RWPE2 (cell line): ENCODE measurements around the gene MINDY4.

Source experiments
- ATAC-seq: fragments of 200-7000 bp; cut with Tn5 transposase; 3 replicates; pipeline ENCODE4 v1.9.1; 2021; ENCODE audit warnings: low read depth
- DNase-seq: peaks from one replicate; pipeline ENCODE4 v3.0.0-alpha.2; 2020; ENCODE audit warnings: low spot score
- H3K27ac ChIP-seq: fragments of 450-650 bp; 2 replicates; pipeline ENCODE4 v1.5.1; 2017; ENCODE audit warnings: mild to moderate bottlenecking; ENCODE audit not compliant: poor library complexity, severe bottlenecking
- H3K27me3 ChIP-seq: fragments of 250-450 bp; sonication (Bioruptor Pico); 2 replicates; pipeline ENCODE4 v1.5.1; 2021; ENCODE audit warnings: mild to moderate bottlenecking, moderate library complexity; ENCODE audit not compliant: insufficient read depth, poor library complexity, severe bottlenecking
- H3K36me3 ChIP-seq: fragments of 250-450 bp; sonication (Bioruptor Pico); 2 replicates; pipeline ENCODE4 v1.5.1; 2020; ENCODE audit warnings: low read depth, mild to moderate bottlenecking, moderate library complexity
- H3K4me1 ChIP-seq: fragments of 250-450 bp; sonication (Bioruptor Pico); 2 replicates; pipeline ENCODE4 v1.5.1; 2021; ENCODE audit warnings: mild to moderate bottlenecking, moderate library complexity; ENCODE audit not compliant: insufficient read depth, poor library complexity, severe bottlenecking
- H3K4me3 ChIP-seq: fragments of 250-450 bp; sonication (Bioruptor Pico); 2 replicates; pipeline ENCODE4 v1.5.1; 2021; ENCODE audit warnings: mild to moderate bottlenecking, moderate library complexity; ENCODE audit not compliant: severe bottlenecking
- H3K9me3 ChIP-seq: fragments of 250-450 bp; sonication (Bioruptor Pico); 2 replicates; pipeline ENCODE4 v1.5.1; 2021; ENCODE audit warnings: mild to moderate bottlenecking, moderate library complexity; ENCODE audit not compliant: severe bottlenecking
- CTCF ChIP-seq: fragments of 450-650 bp; IDR thresholded peaks from one replicate; pipeline ENCODE4 v1.5.1; 2017; ENCODE audit warnings: mild to moderate bottlenecking, moderate library complexity; ENCODE audit not compliant: poor library complexity, severe bottlenecking

Gene MINDY4

DNA sequence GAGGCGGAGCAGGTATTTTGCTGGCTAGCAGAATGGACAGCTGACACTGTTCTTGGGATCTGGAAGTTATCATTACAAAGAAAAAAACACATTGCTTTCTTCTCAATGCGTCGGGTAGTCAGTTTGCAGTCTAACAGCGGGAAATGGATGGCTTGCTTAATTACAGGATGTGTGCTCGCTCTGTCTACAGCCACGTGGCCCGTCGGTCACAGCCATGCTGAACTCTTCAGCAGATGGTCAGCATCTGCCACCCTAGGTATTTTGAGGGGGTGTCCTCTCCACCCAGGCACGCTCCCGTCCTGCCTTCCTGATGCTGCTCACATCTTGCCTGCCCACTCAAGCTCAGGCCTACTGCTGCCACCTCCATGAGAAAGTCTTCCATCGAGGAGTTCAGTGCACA is 39.6 kb upstream of the MINDY4 start:
- no peak overlapping the region for H3K27ac ChIP-seq
- no peaks in the 10 kb centered on the region for H3K9me3 ChIP-seq
- H3K27me3 ChIP-seq = peaks cover 4% of the 10 kb centered on the region
- H3K4me1 ChIP-seq = no peaks in the 10 kb centered on the region
- TF ChIP-seq CTCF = no peak
- ATAC-seq (no peak), DNase-seq (no peak)
- no peak overlapping the region for H3K4me3 ChIP-seq
- no peaks in the 10 kb centered on the region for H3K36me3 ChIP-seq

GRCh38 chr7:30732606-30733005 is 38.6 kb upstream of the MINDY4 start:
- ATAC-seq = no peak
- Histone ChIP-seq H3K27ac (no peak overlapping the region), H3K4me3 (no peak overlapping the region), H3K36me3 (no peaks in the 10 kb centered on the region), H3K4me1 (no peaks in the 10 kb centered on the region), H3K9me3 (no peaks in the 10 kb centered on the region), H3K27me3 (peaks cover 4% of the 10 kb centered on the region)
- DNase-seq = no peak
- no peak for TF ChIP-seq CTCF

DNA sequence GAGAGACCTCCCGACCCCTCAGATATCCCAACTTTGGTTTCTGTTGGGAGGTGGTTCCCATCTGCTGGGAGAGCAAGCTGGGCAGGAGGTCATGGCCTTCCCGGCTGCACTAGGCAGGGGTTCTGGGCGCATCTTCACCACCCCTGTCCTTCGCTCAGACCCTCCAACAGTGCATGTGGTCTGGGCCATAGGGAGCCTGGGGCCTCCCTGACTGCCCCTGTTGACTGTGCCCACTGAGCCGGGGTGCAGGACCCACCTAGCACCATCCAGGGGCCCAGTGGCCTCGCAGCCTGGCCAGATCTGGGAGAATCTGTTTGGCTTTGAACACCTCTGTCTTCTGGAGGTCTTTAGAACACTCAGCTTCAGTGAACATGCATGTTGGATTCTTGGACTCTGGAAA is 38.0 kb upstream of the MINDY4 start:
- no peak for TF ChIP-seq CTCF
- Histone ChIP-seq H3K36me3 (no peaks in the 10 kb centered on the region), H3K27ac (no peak overlapping the region), H3K4me3 (no peak overlapping the region), H3K27me3 (peaks cover 4% of the 10 kb centered on the region), H3K4me1 (no peaks in the 10 kb centered on the region), H3K9me3 (no peaks in the 10 kb centered on the region)
- ATAC-seq = no peak
- no peak for DNase-seq

DNA sequence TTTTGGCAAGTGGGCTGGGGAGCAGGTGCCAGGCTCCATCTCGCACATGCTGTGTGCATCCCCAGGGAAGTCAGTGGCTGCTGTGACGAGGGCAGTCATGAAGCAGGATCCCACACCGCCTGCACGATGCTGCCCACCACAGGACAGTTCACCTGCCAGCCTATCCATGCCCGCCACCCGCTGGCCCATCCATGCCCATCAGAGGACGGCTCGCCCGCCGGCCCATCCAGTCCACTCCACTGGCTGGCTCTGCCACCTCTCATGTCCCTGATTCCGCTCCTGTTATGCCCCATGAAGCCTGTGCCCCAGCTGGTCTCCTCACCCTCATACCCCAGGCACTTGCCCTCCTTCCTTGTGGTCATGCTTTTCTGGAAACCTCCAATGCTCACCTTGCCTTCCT is 37.5 kb upstream of the MINDY4 start:
- no peaks in the 10 kb centered on the region for H3K9me3 ChIP-seq
- ATAC-seq = no peak
- no peaks in the 10 kb centered on the region for H3K4me1 ChIP-seq
- TF ChIP-seq CTCF = no peak
- H3K27me3 ChIP-seq = peaks cover 4% of the 10 kb centered on the region
- no peak for DNase-seq
- no peaks in the 10 kb centered on the region for H3K36me3 ChIP-seq
- H3K4me3 ChIP-seq = no peak overlapping the region
- H3K27ac ChIP-seq = no peak overlapping the region

DNA sequence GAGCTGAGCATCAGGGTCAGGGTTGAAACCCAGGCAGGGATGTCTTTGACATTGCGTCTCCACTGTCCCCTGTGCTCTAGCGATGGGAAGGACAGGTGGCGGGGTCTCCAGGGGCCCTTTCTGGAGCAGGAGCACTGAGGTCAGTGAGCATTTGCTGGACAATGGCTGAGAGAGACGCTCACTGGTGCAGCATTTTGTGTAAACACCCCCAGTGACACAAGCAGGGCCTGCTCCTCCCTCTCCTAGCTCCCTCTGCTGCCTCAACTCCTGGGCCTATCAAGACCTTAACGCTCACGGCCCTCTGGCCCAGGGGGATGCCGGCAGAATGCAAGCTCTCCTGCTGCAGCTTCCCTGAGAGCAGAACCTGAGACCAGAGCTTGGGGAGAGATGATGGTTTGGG is 36.7 kb upstream of the MINDY4 start:
- Histone ChIP-seq H3K27ac (no peak overlapping the region), H3K4me1 (no peaks in the 10 kb centered on the region), H3K4me3 (no peak overlapping the region), H3K27me3 (no peaks in the 10 kb centered on the region), H3K36me3 (no peaks in the 10 kb centered on the region), H3K9me3 (no peaks in the 10 kb centered on the region)
- DNase-seq (no peak), ATAC-seq (no peak)
- no peak for TF ChIP-seq CTCF
